GM18873 (cell line): ENCODE data around the gene WDR76.

ENCODE experiments used
- ATAC-seq: cut with Tn5 transposase; IDR thresholded peaks from one replicate; pipeline ENCODE4 v1.9.1; 2021; ENCODE audit warnings: mild to moderate bottlenecking, moderate library complexity, moderate number of reproducible peaks; ENCODE audit not compliant: unreplicated experiment, low FRiP score

WDR76 gene

DNA sequence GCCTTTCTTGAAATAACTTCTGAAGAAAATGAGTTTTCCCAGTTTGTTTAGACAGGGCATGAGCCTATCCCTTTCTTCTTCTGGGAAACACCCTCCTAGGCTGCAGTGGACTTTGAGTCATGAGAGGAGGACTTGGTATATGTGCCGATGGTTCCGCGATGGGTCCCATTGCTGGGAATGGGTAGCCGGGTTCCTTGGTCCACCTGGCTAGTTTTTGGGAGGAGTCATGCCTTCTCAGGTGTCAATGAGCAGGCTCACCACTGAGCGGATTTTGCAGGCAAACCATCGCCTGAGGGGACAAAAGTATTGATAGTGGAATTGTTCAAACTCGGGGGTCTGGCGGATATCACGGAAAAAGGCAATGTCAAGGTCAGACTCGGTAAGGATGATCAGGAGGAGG lies 46.8 kb downstream of the WDR76 start:
- ATAC-seq = no peak

DNA sequence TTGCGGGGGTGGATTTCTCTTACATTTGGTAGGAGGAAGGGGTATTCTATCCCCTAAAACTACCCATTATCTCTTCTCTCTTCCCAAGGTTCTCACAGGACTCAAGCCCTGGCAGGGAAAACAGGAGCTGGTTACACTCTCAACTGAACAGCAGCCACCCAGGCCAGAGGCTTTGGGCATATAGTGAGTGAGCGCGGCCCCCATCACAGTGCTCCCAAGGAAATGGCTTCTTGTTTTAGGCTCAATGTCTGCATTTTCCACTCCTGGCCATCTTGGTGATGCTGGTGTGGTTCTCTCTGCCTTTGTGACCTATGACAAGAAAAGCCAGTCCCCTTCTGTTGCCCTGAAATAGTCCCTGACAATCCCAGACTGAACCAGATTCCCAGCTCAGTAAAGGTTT lies 50.1 kb downstream of the WDR76 start:
- no peak for ATAC-seq

DNA sequence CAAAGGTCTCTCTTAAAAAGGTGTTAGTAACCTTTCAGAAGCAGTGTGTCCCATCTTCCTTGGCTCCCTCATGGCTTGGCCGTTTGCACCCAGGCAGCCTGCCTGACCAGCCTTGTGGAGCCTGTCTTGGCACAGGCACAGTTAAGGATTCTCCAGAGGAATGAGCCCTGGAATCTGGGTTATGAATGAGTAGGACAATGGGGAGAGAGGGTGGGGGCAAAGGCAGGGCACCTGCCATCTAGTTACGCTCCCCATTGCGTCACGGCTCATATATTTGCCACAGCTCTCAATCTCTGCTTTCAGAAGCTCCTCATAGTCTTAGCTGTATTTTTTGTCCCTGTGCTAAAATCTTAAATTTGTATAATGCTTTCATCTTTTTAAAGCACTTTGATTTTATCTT lies 50.6 kb downstream of the WDR76 start:
- no peak for ATAC-seq

DNA sequence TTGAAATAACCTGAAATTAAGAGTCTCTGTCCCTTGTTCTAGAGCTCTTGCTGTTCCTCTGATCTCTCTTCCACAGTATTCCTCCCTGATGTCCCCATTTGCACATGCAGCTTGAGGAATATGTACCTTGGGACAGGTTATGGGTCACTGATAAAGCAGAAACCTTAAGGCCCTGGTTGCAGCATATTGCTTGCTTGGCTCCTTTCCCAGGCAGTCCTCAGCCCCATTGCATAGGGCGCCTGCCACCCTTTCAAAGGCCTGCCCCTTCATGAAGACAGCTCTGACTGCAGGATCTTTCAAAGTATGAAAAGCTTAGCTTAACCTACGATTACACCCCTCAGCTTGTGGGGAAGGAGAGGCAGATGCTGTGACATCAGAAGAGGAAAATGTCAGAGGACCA lies 51.6 kb downstream of the WDR76 start:
- no peak for ATAC-seq

DNA sequence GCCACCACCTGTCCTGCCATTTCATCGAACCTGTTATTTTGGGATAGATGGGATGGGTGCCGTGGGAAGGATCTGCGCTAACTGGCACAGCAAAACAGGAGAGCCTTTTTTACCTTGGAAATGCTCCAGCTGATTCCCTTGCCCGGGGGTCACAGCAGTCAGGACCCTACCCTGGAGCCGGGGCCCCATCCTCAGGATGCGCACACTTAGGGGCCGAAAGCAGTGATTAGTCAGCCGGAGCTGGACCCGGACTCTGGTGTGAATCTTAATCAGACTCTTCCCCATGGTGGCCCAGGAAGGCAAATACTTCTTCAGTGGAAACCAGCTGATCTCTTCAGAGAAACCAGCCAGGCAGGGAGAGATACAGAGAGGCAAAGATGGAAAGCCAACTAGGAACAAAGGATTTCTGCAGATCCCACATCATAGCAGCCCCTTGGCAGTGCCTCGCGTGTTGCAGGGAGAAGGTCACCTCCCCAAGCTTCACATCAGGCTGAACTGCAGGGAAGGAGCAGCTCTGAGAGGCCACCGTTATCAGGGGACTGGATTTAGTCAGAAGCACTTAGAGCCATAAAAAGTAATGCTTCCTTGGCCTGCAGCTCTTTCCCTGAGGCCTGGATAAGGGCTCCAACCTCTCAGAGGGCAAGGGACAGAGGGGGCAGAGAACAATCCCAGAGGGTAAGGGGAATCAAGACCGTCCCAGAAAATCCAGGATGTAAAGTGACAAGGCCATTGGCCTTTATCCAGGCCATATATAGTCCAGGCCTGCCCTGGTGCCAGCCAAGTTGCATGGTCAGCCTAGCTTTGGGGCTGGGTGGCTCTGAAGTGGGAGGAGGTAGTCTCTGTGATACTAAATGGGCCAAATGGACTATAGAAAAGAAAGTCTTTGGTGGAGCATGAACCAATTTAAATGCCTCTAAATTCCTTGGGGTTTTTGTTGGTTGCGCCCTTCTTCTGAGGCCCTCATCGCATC lies 52.9 kb downstream of the WDR76 start:
- no peak for ATAC-seq

DNA sequence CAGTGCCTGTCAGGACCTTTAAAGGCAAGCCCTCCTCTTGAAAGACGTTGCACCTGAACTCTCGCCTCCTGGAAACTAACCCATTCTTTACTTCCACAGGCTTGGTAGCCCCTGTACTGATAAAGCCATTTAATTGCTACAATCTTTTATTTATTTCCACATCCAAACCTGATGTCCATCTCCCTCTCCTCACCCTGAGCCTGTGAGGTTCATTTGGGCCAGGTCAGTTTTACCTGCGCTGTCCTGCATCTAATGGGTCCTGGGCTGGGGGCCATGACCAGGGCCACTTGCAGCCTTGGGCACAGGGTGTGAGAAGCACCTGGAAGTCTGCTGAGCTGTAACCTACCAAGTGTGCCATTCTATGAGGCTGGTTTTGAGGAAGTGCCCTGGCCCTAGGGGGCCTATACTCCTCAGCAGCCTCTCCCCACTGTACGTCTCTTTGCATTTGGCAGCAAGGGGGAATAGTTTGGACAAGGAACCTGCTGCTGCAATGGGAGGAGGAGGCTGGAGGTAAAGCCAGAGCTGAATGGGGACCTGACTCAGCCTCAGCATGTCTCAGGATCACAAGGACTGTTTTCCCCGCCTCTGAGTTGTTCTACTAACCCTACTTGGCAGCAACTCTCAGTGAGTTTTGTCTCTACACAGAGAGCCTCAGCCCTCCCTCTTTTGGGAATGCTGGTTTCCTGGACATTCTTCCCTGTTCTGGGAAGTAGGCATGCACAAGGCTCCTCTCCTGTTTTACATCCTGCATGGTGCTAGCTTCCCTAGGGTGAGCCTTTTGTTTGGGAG lies 53.8 kb downstream of the WDR76 start:
- no peak for ATAC-seq

- no peak for ATAC-seq
Measured at GRCh38 chr15:43881245-43881644, 54.4 kb downstream of the WDR76 start.

GRCh38 chr15:43881944-43882343 lies 55.1 kb downstream of the WDR76 start:
- ATAC-seq = no peak

GRCh38 chr15:43883571-43883970 lies 56.8 kb downstream of the WDR76 start:
- ATAC-seq = no peak

- no peak for ATAC-seq
Measured at GRCh38 chr15:43886558-43886957, 59.8 kb downstream of the WDR76 start.

- ATAC-seq = no peak
Measured at GRCh38 chr15:43887901-43888300, 61.1 kb downstream of the WDR76 start.

- ATAC-seq = no peak
Measured at GRCh38 chr15:43889042-43889441, 62.2 kb downstream of the WDR76 start.

GRCh38 chr15:43893956-43894355 lies 67.2 kb downstream of the WDR76 start:
- ATAC-seq = no peak

DNA sequence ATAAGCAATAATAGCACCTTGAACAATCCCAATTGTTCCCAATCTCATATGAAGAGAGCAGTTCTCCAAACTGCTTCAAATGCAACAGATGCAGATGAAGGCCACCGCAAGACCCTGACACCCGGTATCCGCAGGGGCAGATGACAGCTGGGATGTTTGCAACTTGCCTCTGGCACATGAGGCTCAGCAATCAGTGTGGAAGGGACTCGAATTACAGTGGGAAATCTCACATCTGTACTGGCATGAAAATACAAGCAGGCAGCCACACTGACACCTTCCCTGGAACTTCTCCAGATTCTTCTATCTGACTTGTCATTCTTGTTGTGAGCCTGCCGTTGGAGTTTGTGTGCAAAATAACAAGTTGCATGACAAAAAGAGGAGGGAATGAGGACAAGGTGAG lies 68.8 kb downstream of the WDR76 start:
- no peak for ATAC-seq

DNA sequence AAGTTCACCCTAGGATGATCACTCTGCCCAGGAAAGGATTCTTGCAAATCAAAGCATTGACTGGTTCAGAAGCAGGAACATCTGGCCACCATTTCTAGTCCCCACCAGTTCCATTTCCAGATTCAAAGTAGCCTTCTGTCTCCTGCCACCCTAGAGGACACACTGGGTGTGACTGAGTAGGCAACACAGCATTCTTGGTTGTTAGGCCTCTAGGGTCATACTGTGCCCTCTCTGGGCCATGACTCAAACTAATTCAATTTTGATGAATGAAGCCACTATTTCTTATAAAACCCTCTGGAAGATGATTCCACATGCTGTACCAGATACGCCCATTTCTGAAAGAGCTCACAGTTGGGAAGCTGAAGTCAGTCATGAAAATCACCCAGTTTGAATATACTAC lies 69.7 kb downstream of the WDR76 start:
- no peak for ATAC-seq

GRCh38 chr15:43898891-43899290 lies 72.1 kb downstream of the WDR76 start:
- ATAC-seq = no peak

DNA sequence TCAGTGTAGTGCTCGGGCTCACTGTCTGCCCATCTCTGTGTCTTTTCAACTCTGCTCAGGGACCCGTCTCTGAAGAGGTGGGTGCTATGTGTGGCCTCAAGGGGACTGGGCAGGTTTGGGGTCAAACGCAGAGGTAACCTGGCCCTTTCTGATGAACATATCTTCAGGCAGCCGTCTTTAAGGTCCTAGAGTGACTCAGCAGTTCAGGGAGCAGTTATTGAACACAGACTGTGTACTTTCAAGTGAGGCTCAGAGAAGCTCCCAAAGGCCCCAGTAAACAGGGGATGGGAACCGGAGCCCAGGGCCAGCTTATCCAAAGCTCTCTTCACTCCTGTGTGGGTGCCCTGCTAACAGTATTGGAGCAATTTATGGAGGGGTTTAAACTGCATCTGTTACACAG lies 73.1 kb downstream of the WDR76 start:
- ATAC-seq = no peak

- ATAC-seq = no peak
Measured at GRCh38 chr15:43900996-43901395, 74.2 kb downstream of the WDR76 start.

GRCh38 chr15:43901495-43901894 lies 74.7 kb downstream of the WDR76 start:
- no peak for ATAC-seq

DNA sequence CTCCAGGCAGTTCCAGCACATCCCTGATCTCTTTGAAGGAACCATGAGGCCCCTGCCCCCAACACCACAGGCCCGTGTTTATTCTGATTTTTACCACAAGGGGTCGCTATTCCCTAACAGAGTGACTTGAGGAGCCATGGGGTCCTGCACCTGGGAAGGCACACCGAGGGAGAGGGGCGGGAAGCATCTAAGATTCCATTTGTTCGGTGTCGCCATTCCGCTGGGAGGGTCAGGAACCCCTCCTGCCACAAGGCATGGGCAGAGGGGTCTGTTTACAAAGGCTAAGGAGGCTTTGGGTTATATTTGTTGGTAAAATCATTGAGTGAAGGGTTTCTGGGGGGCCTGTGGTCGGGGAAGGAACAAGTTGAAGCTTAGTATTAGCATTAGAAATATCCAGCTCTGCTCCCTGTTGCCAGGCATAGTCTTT lies 77.1 kb downstream of the WDR76 start:
- ATAC-seq = no peak

DNA sequence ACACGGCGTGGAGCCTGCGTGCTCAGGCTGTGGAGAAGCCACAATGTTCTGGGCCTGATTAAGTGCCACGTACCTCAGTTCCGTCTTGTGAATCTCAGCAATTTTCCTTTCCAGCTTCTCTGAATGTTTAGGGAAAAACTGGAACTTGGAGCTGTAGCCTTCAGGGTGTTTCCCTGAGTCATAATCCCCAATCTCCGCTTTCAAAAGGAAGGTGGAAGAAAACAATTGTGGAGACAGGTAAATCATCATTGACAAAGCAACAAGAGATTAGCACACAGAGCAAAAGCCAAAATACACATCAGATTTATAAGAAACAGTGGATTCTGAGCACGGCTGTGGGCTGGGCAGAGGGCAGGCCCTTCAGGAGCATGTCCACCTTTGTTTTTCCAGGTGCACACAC lies 79.0 kb downstream of the WDR76 start:
- ATAC-seq = no peak
